Loucy (cell line): Measurements from ENCODE around the gene PSMB3.

Experiments
- EZH2phosphoT487 ChIP-seq: fragments of 200-600 bp; IDR thresholded peaks from 2 replicates; pipeline ENCODE4 v1.6.1; 2018; ENCODE audit warnings: antibody characterized with exemption, mild to moderate bottlenecking, moderate library complexity, borderline replicate concordance
- TF ChIP-seq, protein P1 (sequence below): fragments of 200-600 bp; sonication (generic); conservative IDR thresholded peaks from 2 replicates; pipeline ENCODE4 v1.5.1; 2014; ENCODE audit warnings: mild to moderate bottlenecking, antibody characterized with exemption, low read length

DNA sequence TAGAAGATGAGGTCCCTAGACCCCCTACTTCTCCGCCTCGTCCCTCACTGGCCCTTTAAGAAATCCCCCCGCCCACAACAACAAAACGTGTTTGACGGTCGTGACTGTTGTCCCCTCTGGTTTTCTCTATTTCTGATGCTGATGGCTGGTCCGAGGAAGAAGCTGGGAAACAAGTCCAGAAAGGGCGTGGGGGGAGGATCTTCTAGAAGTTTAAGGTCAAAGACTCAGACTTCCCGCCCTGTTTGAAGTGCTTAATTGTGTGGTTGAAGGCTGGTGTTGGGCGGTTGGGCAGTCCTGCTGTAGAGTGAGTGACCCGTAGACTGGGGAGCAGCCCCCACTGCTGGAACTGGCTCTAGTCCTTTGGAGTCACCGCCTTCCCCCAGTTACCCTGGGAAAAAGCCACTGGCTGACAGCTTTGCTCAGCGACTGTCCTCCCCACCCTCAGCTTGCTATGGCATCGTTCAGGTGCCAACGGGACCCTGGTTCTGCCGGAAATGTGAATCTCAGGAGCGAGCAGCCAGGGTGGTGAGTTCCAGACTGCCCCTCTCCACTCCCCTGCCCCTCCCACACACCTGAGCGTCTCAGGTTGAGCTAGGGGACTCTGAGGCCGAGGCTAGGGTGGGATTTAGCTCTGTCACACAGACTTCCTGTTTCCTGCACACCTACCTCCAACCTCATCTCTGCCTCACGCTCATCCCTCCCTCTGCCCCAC is 45.9 kb upstream of the PSMB3 start:
- TF ChIP-seq, protein P1, sequence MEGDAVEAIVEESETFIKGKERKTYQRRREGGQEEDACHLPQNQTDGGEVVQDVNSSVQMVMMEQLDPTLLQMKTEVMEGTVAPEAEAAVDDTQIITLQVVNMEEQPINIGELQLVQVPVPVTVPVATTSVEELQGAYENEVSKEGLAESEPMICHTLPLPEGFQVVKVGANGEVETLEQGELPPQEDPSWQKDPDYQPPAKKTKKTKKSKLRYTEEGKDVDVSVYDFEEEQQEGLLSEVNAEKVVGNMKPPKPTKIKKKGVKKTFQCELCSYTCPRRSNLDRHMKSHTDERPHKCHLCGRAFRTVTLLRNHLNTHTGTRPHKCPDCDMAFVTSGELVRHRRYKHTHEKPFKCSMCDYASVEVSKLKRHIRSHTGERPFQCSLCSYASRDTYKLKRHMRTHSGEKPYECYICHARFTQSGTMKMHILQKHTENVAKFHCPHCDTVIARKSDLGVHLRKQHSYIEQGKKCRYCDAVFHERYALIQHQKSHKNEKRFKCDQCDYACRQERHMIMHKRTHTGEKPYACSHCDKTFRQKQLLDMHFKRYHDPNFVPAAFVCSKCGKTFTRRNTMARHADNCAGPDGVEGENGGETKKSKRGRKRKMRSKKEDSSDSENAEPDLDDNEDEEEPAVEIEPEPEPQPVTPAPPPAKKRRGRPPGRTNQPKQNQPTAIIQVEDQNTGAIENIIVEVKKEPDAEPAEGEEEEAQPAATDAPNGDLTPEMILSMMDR, result no peak
- no peak for TF ChIP-seq EZH2phosphoT487
